HG03103 (cell line): ENCODE measurements around the gene TMEM109.

ENCODE experiments used
- ATAC-seq: cut with Tn5 transposase; IDR thresholded peaks from one replicate; pipeline ENCODE4 v1.9.1; 2021; ENCODE audit warnings: low read depth; ENCODE audit not compliant: unreplicated experiment

Gene TMEM109

DNA sequence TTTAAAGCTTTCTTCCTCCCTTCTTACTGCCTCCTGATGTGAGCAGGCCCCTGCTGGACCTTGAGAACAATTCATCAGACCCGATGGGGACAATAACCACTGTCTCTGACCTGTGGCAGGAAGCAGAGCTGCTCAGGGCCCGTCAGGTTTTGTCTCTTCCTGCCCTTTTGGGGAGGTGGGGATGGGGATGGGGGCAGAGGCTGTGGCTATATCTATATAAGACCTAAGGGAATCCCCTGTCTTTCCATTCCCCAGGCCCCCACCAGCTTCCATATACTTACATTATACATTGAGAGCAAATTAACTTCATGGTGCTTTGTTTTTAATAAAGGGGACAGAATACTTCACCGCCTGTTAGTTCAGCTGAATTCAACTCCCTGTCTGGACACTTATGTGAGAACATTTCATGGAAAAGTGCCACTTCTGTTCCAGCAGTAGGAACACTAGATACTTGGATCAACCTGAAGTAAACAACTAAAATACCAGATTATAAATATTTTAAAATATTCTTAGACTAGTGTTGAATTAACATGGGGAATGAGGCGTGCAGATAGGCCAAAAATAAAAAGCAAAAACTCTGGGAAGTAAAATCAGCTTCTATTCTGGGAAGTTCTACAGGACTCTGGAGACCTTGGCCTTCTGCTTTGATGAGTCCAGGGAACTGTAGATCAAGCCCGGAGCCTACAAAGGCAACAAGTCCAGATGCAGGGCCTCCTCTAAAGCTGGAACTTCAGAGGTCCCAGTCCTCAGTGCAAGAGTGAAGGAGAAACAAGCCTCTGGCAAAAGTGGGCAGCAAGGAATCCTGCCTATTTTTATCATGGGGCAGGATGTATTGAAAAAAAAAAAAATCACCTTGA is 35.5 kb upstream of the TMEM109 start:
- ATAC-seq = no peak

DNA sequence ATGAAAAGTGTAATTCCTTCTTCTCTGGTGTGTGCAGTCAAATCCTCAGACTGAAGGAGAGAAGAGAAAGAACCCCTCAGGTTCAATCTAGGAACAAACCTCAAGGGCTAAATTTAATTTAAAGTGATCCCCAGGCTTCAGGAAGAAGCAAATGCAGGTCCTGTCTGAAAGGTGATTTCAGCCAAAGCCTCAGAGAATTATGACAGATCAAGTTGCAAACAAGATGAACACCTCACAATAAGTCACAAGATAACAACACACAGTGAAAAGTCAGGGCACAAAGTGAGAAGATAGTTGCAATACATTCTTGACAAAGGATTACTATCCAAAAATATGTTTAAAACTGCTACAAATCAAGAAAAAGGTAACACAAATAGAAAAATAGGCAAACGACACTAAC is 34.9 kb upstream of the TMEM109 start:
- no peak for ATAC-seq

DNA sequence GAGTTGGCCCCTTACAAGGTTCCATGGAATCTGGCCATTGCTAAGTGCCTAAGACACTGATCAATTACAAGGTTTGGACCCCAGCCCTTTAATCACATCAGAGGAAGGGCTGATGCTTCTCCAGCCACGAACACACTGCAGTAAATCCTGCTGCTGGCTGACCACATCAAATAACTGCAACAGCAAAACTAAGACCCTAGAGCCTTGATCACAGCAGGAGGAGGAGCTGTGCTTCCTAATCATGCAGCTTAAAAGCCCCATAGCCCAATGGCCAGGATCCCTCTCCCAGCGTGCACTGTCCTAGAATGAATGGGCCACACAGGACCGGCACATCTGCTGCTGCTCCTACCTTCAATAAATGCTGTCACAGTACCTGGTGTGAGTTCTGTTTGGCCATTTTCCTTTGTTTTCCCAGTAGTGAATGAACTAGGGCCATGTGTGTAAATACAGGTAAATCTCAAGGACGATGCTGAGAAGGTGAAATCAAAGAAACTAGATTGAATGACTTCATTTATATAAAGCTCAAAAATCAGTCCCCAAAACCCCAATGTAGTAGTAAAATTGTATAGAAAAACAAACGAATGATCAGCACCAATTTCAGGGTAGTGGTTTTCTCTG is 33.9 kb upstream of the TMEM109 start:
- no peak for ATAC-seq

DNA sequence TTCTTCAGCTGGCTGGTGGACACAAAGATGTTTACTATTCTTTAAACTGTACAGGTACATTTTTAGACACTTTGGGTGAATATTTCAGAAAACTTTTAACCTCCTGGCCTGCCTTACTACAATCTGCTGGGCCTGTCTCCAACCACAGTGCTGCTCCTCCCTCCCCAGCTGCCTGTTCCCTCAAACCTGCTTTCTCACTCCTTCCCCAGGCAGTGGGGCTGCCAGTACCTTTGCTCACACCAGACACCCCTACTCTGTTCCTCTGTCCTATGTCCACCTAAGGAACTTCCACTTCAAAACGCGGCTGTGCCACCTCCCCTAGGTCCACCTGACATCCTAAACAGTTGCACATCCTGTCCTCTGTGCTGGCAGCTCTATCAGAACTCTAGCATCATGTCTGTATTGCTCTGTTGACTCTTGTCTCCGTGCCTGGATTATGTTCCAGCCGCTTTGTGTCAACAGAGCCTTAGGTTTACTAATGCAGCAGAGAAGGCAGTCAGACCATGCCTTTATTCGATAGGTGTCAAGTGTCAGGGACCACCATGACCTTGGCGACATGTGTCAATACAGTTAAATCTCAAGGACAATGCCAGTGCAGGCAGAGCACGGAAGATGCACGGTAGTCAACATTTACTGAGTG is 33.2 kb upstream of the TMEM109 start:
- ATAC-seq = no peak

DNA sequence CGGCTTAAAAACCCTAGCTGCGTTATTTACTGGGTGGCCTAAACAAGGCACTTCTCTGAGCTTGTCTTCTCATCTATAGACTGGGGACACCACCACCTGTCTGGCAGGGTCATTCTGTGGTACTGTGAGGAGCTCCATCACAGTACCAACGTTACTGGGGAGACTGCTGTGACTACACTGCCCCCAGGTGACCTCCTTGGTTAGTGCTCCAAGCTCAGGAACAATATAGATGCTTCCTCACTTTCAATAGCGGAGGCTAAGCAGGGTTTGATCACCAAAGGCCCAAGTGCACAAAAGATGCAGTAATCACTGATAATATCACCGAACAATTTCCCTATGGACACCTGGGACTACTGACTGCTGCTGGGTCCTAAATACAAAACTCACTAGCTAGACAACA is 26.4 kb upstream of the TMEM109 start:
- ATAC-seq = no peak

DNA sequence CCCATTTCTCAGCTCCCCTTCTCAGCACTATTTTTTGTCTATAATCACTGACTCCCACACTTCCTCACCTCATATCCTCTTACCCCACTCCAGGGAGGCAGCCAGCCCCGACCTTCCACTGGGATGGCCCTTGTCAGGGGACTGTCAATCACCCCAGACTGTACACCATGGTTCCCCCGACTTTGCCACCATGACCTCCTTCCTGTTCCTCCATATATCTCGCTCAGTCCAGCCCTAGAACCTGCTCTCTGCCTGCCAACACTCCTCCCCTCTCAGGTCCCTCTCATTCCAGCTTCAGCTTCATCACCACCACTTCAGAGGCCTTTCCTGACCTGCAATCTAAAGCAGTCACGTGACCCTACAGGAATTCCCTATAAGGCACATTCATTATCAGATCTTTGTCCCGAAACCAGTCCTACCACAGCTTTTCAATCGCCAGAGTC is 24.1 kb upstream of the TMEM109 start:
- no peak for ATAC-seq

DNA sequence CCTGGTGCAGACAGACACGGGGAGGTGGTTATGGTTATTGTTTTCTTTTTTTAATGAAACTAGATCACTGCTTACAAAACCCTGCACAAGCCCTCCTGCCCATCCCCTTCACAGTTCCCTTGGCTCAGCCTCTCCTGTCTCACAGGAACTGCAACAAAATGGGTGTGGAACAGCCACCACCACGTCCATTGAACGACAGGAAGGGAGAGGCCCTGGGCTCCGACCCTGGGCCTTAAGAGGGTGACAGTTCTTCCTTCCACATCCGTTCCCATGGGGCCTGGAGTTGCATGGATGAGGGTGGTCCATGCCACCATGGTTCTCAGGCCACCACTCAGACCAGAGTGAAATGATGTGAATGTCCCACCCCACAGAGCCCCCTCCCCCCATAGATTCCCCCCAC is 23.3 kb upstream of the TMEM109 start:
- no peak for ATAC-seq

DNA sequence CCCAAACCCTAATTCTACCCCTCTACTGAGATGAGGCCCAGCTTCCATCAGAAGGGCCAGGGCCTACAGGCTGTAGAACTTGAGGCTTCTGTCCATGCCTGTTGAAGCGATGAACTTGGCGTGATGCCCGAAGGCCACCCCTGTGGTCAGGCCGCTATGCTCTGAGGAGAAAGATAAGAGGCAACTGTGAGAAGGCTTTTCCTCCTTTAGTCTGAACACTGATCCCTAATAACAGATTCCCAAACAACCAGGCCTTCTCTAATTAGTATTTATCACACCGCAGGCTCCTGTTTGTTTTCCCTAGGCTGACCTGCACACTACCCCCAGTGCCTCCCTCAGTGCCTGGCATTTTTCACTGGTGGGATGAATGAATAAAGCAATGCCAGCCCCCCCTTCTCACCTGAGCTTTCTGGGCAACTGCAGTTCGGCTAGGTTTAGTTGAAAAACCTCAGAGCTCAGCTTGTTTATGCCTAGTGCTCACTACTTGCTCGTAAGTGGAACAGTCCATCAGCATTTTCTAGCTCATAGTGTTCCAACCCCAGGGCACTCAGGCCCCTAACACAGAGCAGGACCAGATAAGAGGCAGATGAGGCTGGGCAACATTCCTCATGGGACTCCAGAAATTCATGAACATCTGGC is 22.7 kb upstream of the TMEM109 start:
- ATAC-seq = no peak

DNA sequence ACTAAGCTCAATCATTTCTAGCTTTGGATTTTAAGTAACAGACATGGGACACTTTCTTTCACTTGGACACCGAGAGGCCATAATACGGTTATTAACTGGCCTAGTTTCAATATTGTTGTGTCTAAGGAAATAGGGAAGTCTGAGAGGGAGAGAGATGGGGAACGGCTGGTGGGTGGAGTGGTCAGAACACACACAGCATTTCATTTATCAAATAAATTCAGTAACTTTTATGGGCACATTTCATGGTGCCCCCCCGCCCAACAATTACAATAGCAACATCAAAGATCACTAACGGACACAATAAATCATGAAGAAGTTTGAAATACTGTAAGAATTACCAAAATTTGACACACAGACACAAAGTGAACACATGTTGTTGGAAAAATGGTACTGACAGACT is 18.3 kb upstream of the TMEM109 start:
- ATAC-seq = no peak

DNA sequence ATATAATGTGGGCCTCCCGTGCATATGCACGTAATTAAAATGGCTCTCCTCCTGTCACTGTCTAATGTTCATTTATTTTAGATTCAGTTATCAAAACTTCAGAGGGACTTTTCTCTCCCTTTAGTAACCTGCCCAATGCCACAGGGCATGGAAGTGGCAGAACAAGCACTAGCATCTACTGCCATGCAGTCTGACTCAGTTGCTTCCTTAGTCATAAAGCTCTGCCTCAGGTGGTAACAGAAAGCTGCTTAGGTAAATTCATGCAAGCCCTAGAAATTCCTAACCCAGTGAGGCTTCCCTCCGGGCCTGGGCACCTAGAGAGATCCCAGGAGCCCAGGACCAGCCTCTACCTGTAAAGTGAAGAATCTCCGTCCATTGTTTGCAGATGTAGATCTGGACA is 16.5 kb upstream of the TMEM109 start:
- no peak for ATAC-seq

DNA sequence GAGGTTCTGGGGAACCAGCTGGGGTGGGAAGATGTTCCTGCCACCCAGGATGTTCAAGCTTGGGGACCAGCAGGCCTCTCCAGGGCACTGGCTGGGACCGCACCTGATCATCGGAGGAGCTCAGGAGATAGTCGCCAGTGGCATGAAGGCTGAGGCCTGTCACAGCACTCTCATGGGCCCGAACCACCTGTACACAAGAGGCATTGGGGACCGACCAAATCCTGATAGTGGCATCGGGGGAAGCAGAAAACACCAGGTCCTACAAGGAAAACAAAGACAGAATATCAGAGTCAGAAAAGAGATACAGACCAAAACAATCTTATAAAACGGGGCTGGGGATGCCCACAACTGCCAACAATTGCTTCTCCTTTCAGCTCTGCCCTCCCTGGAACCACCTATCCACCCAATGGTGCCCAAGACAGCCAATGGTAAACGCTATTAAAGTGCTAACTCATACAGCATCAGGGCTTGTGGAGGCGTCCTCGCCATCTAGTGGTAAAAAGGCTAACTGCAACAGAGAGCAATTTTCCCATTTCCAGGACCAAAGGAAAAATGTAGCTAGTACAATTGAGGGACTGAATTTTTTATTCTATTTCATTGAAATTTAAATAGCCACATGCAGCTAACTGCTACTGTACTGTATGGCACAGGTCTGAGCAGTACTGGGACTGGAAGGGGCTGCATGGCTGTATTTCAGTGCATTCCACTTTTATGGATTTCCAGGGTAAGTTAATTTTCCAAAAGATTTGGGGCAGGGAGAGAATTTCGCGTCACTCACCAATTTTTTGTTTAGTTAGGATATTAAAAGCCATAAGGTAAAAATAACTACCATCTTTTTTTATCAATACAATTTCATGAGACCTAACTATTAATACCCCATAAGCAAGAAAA is 14.7 kb upstream of the TMEM109 start:
- no peak for ATAC-seq

DNA sequence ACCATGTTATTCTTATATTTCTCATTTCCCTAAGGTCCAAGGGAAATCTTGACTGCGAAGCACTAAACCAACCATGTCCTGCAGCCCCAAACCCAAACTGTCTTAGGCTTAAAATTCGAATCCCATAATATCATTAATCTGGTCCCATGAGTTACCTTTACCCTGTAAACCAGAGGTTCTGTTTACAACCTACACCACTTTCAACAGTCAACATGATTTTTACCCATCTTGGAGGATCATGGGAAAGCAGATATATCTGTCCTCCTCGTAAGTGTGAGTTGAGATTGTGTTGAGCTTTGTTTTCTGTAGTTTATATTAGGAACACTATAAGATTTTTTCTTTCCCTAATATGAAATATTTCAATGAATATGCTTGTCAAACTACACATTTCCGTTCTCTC is 14.0 kb upstream of the TMEM109 start:
- no peak for ATAC-seq

DNA sequence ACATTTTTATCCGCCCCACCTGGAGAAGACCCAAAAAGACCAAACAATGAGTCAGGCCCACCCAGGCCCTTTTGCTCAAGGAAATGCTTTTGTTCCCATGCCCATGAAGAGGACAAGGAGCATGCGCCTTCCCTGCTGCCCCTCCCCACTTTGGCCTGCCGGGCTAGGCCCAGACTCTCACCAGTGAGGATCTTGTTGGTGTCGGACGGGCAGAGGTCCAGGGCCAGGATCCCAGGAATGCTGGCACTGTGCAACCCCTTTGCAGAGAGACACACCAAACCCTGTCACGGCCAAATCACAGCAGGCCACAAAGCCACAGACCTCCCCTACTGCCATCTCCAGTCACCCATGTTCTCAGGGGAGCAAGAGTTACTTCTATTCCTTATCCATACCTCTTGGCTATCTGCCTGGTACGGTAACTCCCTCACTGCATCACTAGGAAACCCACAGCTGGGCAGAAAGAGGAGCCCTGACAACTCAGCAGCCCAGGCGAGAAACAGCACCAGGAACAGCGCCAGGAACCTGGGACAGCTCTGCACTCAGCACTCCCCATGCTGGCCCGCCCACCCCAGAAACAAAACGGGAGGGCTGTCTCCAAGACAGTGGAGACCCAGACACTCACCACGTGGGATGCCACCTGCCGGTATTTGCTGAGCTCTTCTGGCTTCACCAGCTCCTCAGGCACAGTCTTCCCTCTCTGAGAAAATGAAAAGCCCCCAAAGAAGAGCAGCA is 13.1 kb upstream of the TMEM109 start:
- no peak for ATAC-seq

DNA sequence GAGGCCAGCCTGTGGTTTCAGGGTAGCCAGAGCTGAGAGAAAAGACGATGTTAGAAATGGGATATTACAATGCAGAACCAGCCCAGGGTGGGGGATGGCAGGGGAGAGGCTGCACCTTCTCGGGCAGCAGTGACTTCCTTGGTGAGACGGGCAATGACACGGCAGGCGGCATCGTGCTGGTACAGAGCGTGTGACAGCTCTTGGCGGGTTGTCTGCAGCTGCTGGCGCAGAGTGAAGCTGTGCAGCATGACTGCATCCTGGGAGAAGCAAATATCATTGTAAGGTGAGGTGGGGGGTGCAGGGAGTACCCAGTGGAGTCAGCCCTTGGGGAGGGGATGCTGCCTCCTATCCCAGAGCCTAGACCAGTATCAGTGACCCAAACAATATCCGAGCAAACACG is 11.3 kb upstream of the TMEM109 start:
- no peak for ATAC-seq

DNA sequence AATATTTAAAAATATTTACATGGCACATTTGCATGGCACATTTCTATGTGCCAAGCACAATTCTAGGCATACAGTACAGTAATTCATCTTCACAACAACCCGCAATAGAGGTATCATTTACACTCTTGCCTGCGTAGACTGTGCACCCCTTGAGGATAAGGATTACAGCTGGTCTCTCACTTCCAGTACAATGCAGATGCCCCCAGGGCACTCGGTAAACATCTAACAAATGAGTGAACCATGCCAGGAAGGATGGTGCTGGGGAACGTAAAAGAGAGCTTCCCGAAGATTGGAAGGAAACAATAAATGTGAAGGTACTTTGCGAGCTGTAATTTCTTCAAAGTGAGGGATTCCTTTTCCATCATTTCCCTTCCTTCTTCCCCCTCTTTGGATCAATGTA is 8.9 kb upstream of the TMEM109 start:
- ATAC-seq = no peak

DNA sequence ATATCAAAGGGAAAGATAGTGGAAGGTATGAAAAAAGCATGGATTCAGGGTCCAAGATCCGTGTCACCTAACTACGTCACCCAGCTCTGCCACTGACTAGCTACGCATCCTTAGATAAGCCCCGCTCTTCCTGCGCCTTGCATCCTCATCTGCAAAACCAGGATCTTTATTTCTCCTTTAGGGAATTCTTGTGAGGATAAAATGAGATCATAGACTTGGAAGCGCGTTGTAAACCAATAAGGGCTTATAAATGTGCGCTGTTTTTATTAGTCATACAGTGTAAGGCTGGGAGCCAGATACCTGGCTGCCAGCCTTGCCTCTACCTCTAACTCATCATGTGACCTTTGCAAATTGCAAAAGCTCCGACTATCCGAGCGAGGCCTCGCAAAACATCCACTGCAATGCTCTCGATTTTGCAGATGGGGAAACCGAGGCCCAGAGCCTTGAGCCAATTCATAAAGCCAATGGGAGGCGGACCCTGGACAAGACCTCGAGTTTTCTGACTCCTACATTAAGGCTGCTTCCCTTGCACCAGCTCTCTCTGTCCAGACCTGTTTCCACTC is 8.3 kb upstream of the TMEM109 start:
- no peak for ATAC-seq

DNA sequence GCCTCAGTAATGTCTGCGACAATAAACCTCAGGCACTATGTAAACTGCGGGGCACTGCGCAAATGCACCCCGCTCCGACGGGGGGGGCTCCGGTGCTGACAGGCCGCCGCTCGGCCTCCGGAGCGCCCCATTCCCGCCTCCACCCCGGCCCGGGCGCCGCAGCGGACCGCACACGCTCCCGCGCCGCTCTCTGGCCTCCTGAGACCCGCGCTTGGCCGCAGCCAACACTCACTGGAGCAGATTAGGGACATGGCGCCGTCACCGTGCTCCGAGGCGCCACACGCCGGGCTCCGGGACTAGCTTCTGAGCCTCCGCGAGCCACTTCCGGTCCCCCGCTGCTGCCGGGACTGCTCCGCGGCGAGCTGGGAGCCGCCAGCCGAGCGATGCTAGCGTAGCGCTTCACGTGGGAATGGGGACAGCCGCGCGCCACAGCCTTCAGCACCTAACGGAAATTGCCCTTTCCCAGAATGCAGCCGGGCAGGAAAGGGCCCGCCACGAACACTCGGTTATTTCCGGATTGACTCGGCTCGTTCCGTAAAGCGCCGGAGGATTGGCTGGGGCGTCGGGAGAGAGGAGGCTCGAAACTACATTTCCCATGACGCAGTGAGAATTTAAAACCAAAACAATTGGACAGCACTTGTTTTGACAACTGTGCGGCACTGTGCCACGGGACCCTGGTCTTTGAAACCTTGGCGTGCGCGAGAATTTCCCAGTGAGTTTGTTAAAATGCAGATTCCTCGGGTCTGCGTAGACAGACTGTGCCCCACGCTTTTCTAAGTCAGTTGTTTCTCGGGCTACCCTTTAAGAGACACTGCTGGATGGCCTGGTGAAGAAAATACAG is 7.6 kb upstream of the TMEM109 start, which contains the start of gene PRPF19:
TSS of gene PRPF19 (minus strand) at position 454 of the 841 bp plus-strand sequence. CDS start at position 251, 203 bp downstream.
- peak; percentile 52 for ATAC-seq

DNA sequence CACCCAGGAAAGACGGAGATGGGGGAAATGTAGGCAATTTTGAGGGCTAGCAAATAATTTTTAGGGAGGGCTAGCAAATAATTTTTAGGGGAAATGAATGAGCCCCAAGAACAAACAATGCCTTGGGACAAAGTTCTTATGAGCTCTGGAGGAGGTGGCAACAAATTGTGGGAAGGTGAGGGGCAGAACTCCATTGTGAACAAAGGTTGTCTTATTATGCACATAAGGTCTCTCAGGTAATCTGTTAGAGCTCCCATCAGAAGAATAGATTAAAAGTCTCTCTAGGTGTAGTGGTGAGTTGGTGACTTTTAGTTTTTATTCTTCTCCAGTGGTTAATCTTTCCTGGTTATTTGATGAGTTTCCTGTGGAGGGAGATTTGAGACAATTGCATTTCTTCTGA is 5.2 kb upstream of the TMEM109 start:
- no peak for ATAC-seq
